GM23338 (cell line): Measurements from ENCODE around the gene NDUFAF8. TPM values are rescaled to one million over a fixed set of nuclear protein-coding genes. Genes with fewer than 3 reads are reported as not detected.
A peak's percentile ranks its signal among the peaks of the same experiment; 100 is the strongest.

Source experiments
- ATAC-seq: fragments of 200-7000 bp; cut with Tn5 transposase; 3 replicates; pipeline ENCODE4 v1.9.1; 2020
- DNase-seq: peaks from one replicate; pipeline ENCODE4 v3.0.0-alpha.2; 2015; ENCODE audit warnings: low spot score
- H2AFZ ChIP-seq: fragments of 200-600 bp; sonication (generic); 2 replicates; pipeline ENCODE4 v1.8.0; 2016; ENCODE audit warnings: antibody characterized with exemption, mild to moderate bottlenecking, moderate library complexity
- H3F3A ChIP-seq: fragments of 200-600 bp; sonication (generic); replicated peaks from 2 replicates; pipeline ENCODE4 v1.8.0; 2017; ENCODE audit warnings: antibody characterized with exemption, mixed run types, low read depth
- H3K27ac ChIP-seq: fragments of 200-600 bp; sonication (generic); 2 replicates; pipeline ENCODE4 v1.6.1; 2016; ENCODE audit warnings: low read depth
- H3K27me3 ChIP-seq: fragments of 200-600 bp; sonication (generic); 2 replicates; pipeline ENCODE4 v1.8.0; 2016; ENCODE audit warnings: mild to moderate bottlenecking, mixed run types, moderate library complexity; ENCODE audit not compliant: insufficient read depth
- H3K36me3 ChIP-seq: fragments of 200-600 bp; sonication (generic); 2 replicates; pipeline ENCODE4 v1.8.0; 2016; ENCODE audit warnings: mild to moderate bottlenecking; ENCODE audit not compliant: insufficient read depth
- H3K4me1 ChIP-seq: fragments of 200-600 bp; sonication (generic); 2 replicates; pipeline ENCODE4 v1.8.0; 2016; ENCODE audit warnings: mild to moderate bottlenecking, moderate library complexity; ENCODE audit not compliant: insufficient read depth
- H3K4me2 ChIP-seq: fragments of 200-600 bp; sonication (generic); 2 replicates; pipeline ENCODE4 v1.7.1; 2017; ENCODE audit warnings: mixed run types
- H3K4me3 ChIP-seq: fragments of 200-600 bp; sonication (generic); 2 replicates; pipeline ENCODE4 v1.6.1; 2016; ENCODE audit warnings: mixed run types
- H3K79me2 ChIP-seq: fragments of 200-600 bp; sonication (generic); replicated peaks from 2 replicates; pipeline ENCODE4 v1.8.0; 2017; ENCODE audit warnings: mild to moderate bottlenecking; ENCODE audit not compliant: insufficient read depth
- H3K9me2 ChIP-seq: fragments of 200-600 bp; sonication (generic); 2 replicates; pipeline ENCODE4 v1.8.0; 2017; ENCODE audit not compliant: insufficient read depth
- H4K20me1 ChIP-seq: fragments of 200-600 bp; sonication (generic); replicated peaks from 2 replicates; pipeline ENCODE4 v1.8.0; 2017; ENCODE audit warnings: mild to moderate bottlenecking; ENCODE audit not compliant: insufficient read depth
- H3K27ac Mint-ChIP-seq: 2 replicates; pipeline ENCODE4 v1.8.0; 2020; ENCODE audit warnings: inconsistent platforms, mild to moderate bottlenecking, moderate library complexity, mixed read lengths
- H3K27me3 Mint-ChIP-seq: 3 replicates; pipeline ENCODE4 v1.8.0; 2022; ENCODE audit warnings: low read depth, mild to moderate bottlenecking, moderate library complexity, mixed read lengths, inconsistent platforms; ENCODE audit not compliant: insufficient read depth, poor library complexity
- H3K36me3 Mint-ChIP-seq: 3 replicates; pipeline ENCODE4 v1.8.0; 2021; ENCODE audit warnings: low read depth, mild to moderate bottlenecking, inconsistent platforms, moderate library complexity, mixed read lengths
- H3K4me1 Mint-ChIP-seq: 3 replicates; pipeline ENCODE4 v1.8.0; 2020; ENCODE audit warnings: mild to moderate bottlenecking, inconsistent platforms, mixed read lengths
- H3K4me3 Mint-ChIP-seq: 3 replicates; pipeline ENCODE4 v1.8.0; 2021; ENCODE audit warnings: moderate library complexity, mild to moderate bottlenecking, inconsistent platforms, mixed read lengths
- H3K9me3 Mint-ChIP-seq: 3 replicates; pipeline ENCODE4 v1.8.0; 2020; ENCODE audit warnings: moderate library complexity, mild to moderate bottlenecking, inconsistent platforms, mixed read lengths
- CREB1 ChIP-seq: fragments of 250-450 bp; sonication (Bioruptor Pico); IDR thresholded peaks from 2 replicates; pipeline ENCODE4 v1.5.0; 2020; ENCODE audit warnings: low read depth, mild to moderate bottlenecking, moderate library complexity
- CTCF ChIP-seq, 2 experiments: fragments of 200-600 bp in 1 of 2; sonication (generic) in 1 of 2; conservative IDR thresholded peaks; 2 replicates each; pipeline versions ENCODE4 v1.5.1 to v1.6.1; 2016 to 2017; ENCODE audit warnings: antibody characterized with exemption in 2 of 2, low read depth in 2 of 2, mild to moderate bottlenecking in 2 of 2, moderate library complexity in 1 of 2
- ETS1 ChIP-seq: IDR thresholded peaks from 2 replicates; pipeline ENCODE4 v1.6.1; 2016; ENCODE audit warnings: antibody characterized with exemption
- EZH2 ChIP-seq: fragments of 200-600 bp; sonication (generic); IDR thresholded peaks from one replicate; pipeline ENCODE4 v1.8.0; 2017; ENCODE audit warnings: antibody characterized with exemption, mild to moderate bottlenecking, low read depth; ENCODE audit not compliant: unreplicated experiment
- EZH2phosphoT487 ChIP-seq: fragments of 200-600 bp; sonication (generic); IDR thresholded peaks from one replicate; pipeline ENCODE4 v1.8.1; 2018; ENCODE audit warnings: antibody characterized with exemption; ENCODE audit not compliant: unreplicated experiment
- JUNB ChIP-seq: IDR thresholded peaks from one replicate; pipeline ENCODE4 v1.6.1; 2016; ENCODE audit warnings: antibody characterized with exemption; ENCODE audit not compliant: unreplicated experiment
- NANOG ChIP-seq: IDR thresholded peaks from 2 replicates; pipeline ENCODE4 v1.6.1; 2016; ENCODE audit warnings: antibody characterized with exemption, borderline replicate concordance
- POLR2AphosphoS5 ChIP-seq: IDR thresholded peaks from 2 replicates; pipeline ENCODE4 v1.6.1; 2016; ENCODE audit warnings: antibody characterized with exemption, low read depth
- REST ChIP-seq: IDR thresholded peaks from one replicate; pipeline ENCODE4 v1.6.1; 2018; ENCODE audit warnings: antibody characterized with exemption; ENCODE audit not compliant: unreplicated experiment
- STAT1 ChIP-seq: IDR thresholded peaks from one replicate; pipeline ENCODE4 v1.6.1; 2016; ENCODE audit warnings: antibody characterized with exemption; ENCODE audit not compliant: unreplicated experiment
- ZNF114 ChIP-seq: fragments of 250-450 bp; sonication (Bioruptor Pico); IDR thresholded peaks from 2 replicates; pipeline ENCODE4 v1.5.0; 2020; ENCODE audit warnings: mild to moderate bottlenecking, moderate library complexity
- ZNF331 ChIP-seq: fragments of 250-450 bp; sonication (Bioruptor Pico); IDR thresholded peaks from 2 replicates; pipeline ENCODE4 v1.5.0; 2020; ENCODE audit warnings: low read depth, mild to moderate bottlenecking, moderate library complexity
- ZNF462 ChIP-seq: fragments of 250-450 bp; sonication (Bioruptor Pico); IDR thresholded peaks from 2 replicates; pipeline ENCODE4 v1.5.0; 2020; ENCODE audit warnings: mild to moderate bottlenecking, moderate library complexity
- polyA plus RNA-seq: library from polyadenylated mRNA; unstranded; fragments of >200 nt; fragmentation: Nextera tagmentation; extraction: Ambion mirVana; gene quantifications from 2 replicates; pipeline ENCODE4 v1.2.1, GENCODE V29; 2016
- total RNA-seq: library from RNA; depleted of rRNA; stranded (reverse); fragments of >200 nt; shearing (Covaris generic); gene quantifications from 2 replicates; pipeline ENCODE4 v1.2.3, GENCODE V29; 2014

Gene NDUFAF8
- total and polyA plus RNA-seq, 2 experiments from 2014 or later: 21.5 to 156 TPM

GRCh38 chr17:81285894-81286293, 46.8 kb downstream of the NDUFAF8 start:
- peaks cover 8% of the 10 kb centered on the region for H3K27me3 Mint-ChIP-seq
- no peak overlapping the region for H3K4me3 Mint-ChIP-seq
- ATAC-seq (peak; percentile 13; the same call in 2 of the 3 replicates), DNase-seq (no peak)
- Histone ChIP-seq H3K4me3 (no peak overlapping the region), H3F3A (no peaks in the 10 kb centered on the region), H3K4me2 (no peak overlapping the region), H2AFZ (no peak overlapping the region), H3K27me3 (no peaks in the 10 kb centered on the region), H3K79me2 (peaks cover 27% of the 10 kb centered on the region), H3K9me2 (no peaks in the 10 kb centered on the region), H3K27ac (no peak overlapping the region), H3K4me1 (no peaks in the 10 kb centered on the region), H3K36me3 (no peaks in the 10 kb centered on the region; the same call in 1 of the 2 replicates), H4K20me1 (peaks cover 15% of the 10 kb centered on the region)
- TF ChIP-seq ZNF331 (CRISPR knock-in tag): no peak
- no peak for TF ChIP-seq ETS1
- no peak for TF ChIP-seq JUNB
- TF ChIP-seq EZH2: no peak
- TF ChIP-seq CREB1: no peak
- TF ChIP-seq REST: no peak
- no peak for TF ChIP-seq STAT1
- TF ChIP-seq ZNF114: no peak
- TF ChIP-seq POLR2AphosphoS5: no peak
- no peak for TF ChIP-seq ZNF462 (CRISPR knock-in tag)
- TF ChIP-seq CTCF (conservative IDR thresholded peaks at IDR 0.05; ENCODE audit: low read depth in 2 of 2): no peak
- TF ChIP-seq EZH2phosphoT487: no peak
- no peak for TF ChIP-seq NANOG
- peak overlapping the region; percentile 81; the same call in 1 of the 2 replicates for H3K27ac Mint-ChIP-seq
- H3K9me3 Mint-ChIP-seq: no peaks in the 10 kb centered on the region
- H3K36me3 Mint-ChIP-seq: peaks cover 12% of the 10 kb centered on the region
- peaks cover 7% of the 10 kb centered on the region for H3K4me1 Mint-ChIP-seq
